ENCODE measurements around the gene ECEL1. TPM values are rescaled to one million over a fixed set of nuclear protein-coding genes. Genes with fewer than 3 reads are reported as not detected.
A peak's percentile ranks its signal among the peaks of the same experiment; 100 is the strongest.
"Not testable (repeated sequence)": the region's sequence is repeated elsewhere in the genome, so short reads cannot be mapped to it uniquely, and the experiment has no call there.

Gene ECEL1
- total and polyA plus RNA-seq, 2 experiments from 2014 or later: 6.7 to 17.5 TPM

GRCh38 chr2:232440220-232441018 lies 47.2 kb downstream of the ECEL1 start:
- H3K4me1 Mint-ChIP-seq; H2AFZ ChIP-seq; H3K27ac ChIP-seq (ENCODE audit: low read depth); H3K79me2 ChIP-seq (replicated peaks; ENCODE audit: insufficient read depth); H3K4me2 ChIP-seq; H3K36me3 Mint-ChIP-seq (ENCODE audit: low read depth); H3K36me3 ChIP-seq (ENCODE audit: insufficient read depth); H3K27me3 ChIP-seq (ENCODE audit: insufficient read depth); H3K4me3 ChIP-seq; H3K9me2 ChIP-seq (ENCODE audit: insufficient read depth); H3K4me1 ChIP-seq (ENCODE audit: insufficient read depth); H3K9me3 Mint-ChIP-seq; H3K27ac Mint-ChIP-seq; H4K20me1 ChIP-seq (replicated peaks; ENCODE audit: insufficient read depth); H3K4me3 Mint-ChIP-seq; H3F3A ChIP-seq (replicated peaks; ENCODE audit: low read depth): not testable (repeated sequence)
- DNase-seq (ENCODE audit: low spot score) (peak; percentile 87), ATAC-seq (peak; percentile 66)
- peak; percentile 81 to 96 for TF ChIP-seq CTCF (conservative IDR thresholded peaks at IDR 0.05; ENCODE audit: low read depth in 2 of 2)
- peaks cover 21% of the 10 kb centered on the region for H3K27me3 Mint-ChIP-seq (ENCODE audit: insufficient read depth, low read depth, poor library complexity)

- Histone ChIP-seq H3K79me2 (replicated peaks; ENCODE audit: insufficient read depth) (no peaks in the 10 kb centered on the region), H3K27ac (ENCODE audit: low read depth) (no peak overlapping the region), H3K4me2 (no peak overlapping the region), H3F3A (replicated peaks; ENCODE audit: low read depth) (no peaks in the 10 kb centered on the region), H2AFZ (no peak overlapping the region), H3K9me2 (ENCODE audit: insufficient read depth) (no peaks in the 10 kb centered on the region), H3K27me3 (ENCODE audit: insufficient read depth) (no peaks in the 10 kb centered on the region), H3K4me3 (no peak overlapping the region), H4K20me1 (replicated peaks; ENCODE audit: insufficient read depth) (no peaks in the 10 kb centered on the region), H3K36me3 (ENCODE audit: insufficient read depth) (no peaks in the 10 kb centered on the region), H3K4me1 (ENCODE audit: insufficient read depth) (no peaks in the 10 kb centered on the region)
- DNase-seq (ENCODE audit: low spot score): no peak
- H3K27me3 Mint-ChIP-seq (ENCODE audit: insufficient read depth, low read depth, poor library complexity): peaks cover 18% of the 10 kb centered on the region
- H3K4me3 Mint-ChIP-seq: no peak overlapping the region
- no peak for ATAC-seq
- H3K36me3 Mint-ChIP-seq (ENCODE audit: low read depth): no peaks in the 10 kb centered on the region
- no peak overlapping the region for H3K27ac Mint-ChIP-seq
- H3K4me1 Mint-ChIP-seq: peaks cover 4% of the 10 kb centered on the region; the same call in 2 of the 3 replicates
- H3K9me3 Mint-ChIP-seq: no peaks in the 10 kb centered on the region
- TF ChIP-seq EZH2phosphoT487 (IDR thresholded peaks at IDR 0.05; ENCODE audit: unreplicated experiment) (no peak), NANOG (IDR thresholded peaks at IDR 0.05; ENCODE audit: borderline replicate concordance) (no peak), REST (IDR thresholded peaks at IDR 0.05; ENCODE audit: unreplicated experiment) (no peak), EZH2 (IDR thresholded peaks at IDR 0.05; ENCODE audit: low read depth, unreplicated experiment) (no peak), CTCF (conservative IDR thresholded peaks at IDR 0.05; ENCODE audit: low read depth in 2 of 2) (no peak), STAT1 (IDR thresholded peaks at IDR 0.05; ENCODE audit: unreplicated experiment) (no peak), CREB1 (CRISPR knock-in tag; IDR thresholded peaks at IDR 0.05; ENCODE audit: low read depth) (no peak)
These were observed 47.9 kb downstream of the ECEL1 start for GRCh38 chr2:232439758-232440135.
